Activated CD4-positive, alpha-beta memory T cell treated with anti-CD3 and anti-CD28 coated beads for 36 hours (primary cell): ENCODE measurements around the gene GBP7. TPM values are rescaled to one million over a fixed set of nuclear protein-coding genes. Genes with fewer than 3 reads are reported as not detected.
A peak's percentile ranks its signal among the peaks of the same experiment; 100 is the strongest.
"Not testable (repeated sequence)": the region's sequence is repeated elsewhere in the genome, so short reads cannot be mapped to it uniquely, and the experiment has no call there.

Experiments
- CTCF ChIA-PET: fragments of 350-600 bp; sonication (Branson Sonifier 250); formaldehyde crosslinking; loops from one replicate; lab custom pipeline; 2021; ENCODE audit warnings: antibody characterized with exemption, inconsistent platforms; lab: Charles Lee
- POLR2A ChIA-PET: fragments of 350-600 bp; sonication (Branson Sonifier 250); formaldehyde crosslinking; loops from one replicate; lab custom pipeline; 2021; ENCODE audit warnings: antibody characterized with exemption; lab: Charles Lee
- DNase-seq: peaks from one replicate; pipeline ENCODE4 v3.0.0-alpha.2; 2020
- H3K27ac Mint-ChIP-seq: one replicate; pipeline ENCODE4 v1.8.0; 2021; ENCODE audit warnings: mixed read lengths
- H3K27me3 Mint-ChIP-seq: one replicate; pipeline ENCODE4 v1.8.0; 2021; ENCODE audit warnings: mixed read lengths
- H3K36me3 Mint-ChIP-seq: one replicate; pipeline ENCODE4 v1.8.0; 2021; ENCODE audit warnings: mixed read lengths
- H3K4me1 Mint-ChIP-seq: one replicate; pipeline ENCODE4 v1.8.0; 2021; ENCODE audit warnings: low read depth, mixed read lengths
- H3K4me3 Mint-ChIP-seq: one replicate; pipeline ENCODE4 v1.8.0; 2021; ENCODE audit warnings: mild to moderate bottlenecking, mixed read lengths
- H3K9me3 Mint-ChIP-seq: one replicate; pipeline ENCODE4 v1.8.0; 2021; ENCODE audit warnings: mixed read lengths
- intact Hi-C: fragments of 100-400 bp; cut with micrococcal nuclease; formaldehyde crosslinking; loops from one replicate; pipeline ENCODE4 v1.15.1; 2023
- total RNA-seq, 2 experiments: library from RNA; stranded (reverse); gene quantifications; one replicate each; pipeline ENCODE4 v1.2.3, GENCODE V29; 2021

The GBP7 gene
- not detected for total RNA-seq

- Mint-ChIP-seq H3K4me1 (peaks cover 14% of the 10 kb centered on the region), H3K27ac (no peak within 1 kb of the TSS), H3K36me3 (no peaks in the 10 kb centered on the region), H3K27me3 (no peaks in the 10 kb centered on the region), H3K9me3 (no peaks in the 10 kb centered on the region), H3K4me3 (no peak within 1 kb of the TSS)
- intact Hi-C loops, result no loop called here
- no peak for DNase-seq
- CTCF ChIA-PET, result no interaction called here
- POLR2A ChIA-PET, result no interaction called here
Observed at GRCh38 chr1:89175601-89176256, at the start of gene GBP7. Gene GBP7 (minus strand): TSS chr1:89176003. CDS start chr1:89171935, 4,068 bp downstream.

DNA sequence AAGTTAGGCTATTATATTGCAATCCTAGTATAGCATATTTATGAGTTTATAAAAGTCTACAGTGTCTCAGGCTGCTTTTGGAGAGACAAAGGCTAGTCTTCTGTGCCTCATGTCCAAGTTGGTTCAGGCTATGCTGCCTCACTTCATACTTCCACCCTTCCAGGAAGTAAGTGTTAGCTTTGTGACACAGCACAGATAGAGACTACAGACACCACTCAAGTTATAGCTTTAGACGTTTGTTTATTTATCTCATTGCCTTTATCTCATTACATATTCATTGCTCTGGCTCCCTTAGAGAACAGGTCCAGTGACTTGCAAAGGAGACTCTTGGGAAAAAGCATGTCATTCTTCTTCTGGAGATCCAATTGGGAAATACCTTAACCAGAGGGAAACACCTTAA is 45.5 kb upstream of the GBP7 start:
- Mint-ChIP-seq H3K36me3 (peaks cover 17% of the 10 kb centered on the region), H3K9me3 (peaks cover 21% of the 10 kb centered on the region), H3K27me3 (no peaks in the 10 kb centered on the region), H3K4me3 (no peak overlapping the region), H3K27ac (no peak overlapping the region), H3K4me1 (no peaks in the 10 kb centered on the region)
- no peak for DNase-seq
- ChIA-PET CTCF (no interaction called here), POLR2A (no interaction called here)
- intact Hi-C loops, result no loop called here

DNA sequence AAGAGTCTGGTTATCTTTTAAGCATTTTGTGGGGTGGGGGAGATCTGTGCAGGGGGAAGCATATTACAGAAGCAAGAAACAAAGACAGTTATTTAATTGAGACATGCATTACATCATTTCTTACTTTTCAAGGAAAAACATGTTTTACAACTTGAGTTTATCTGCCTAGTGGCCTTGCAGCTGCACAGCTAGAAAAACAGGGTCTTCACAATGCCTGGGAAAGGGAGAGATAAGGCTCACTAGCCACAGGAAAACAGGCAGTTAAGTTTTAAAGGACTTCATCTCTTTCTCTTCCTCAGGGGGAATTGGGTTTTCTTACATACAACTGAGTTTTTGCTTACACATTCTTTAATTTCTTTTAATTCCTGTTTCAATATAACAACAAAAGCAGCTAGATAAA is 44.0 kb upstream of the GBP7 start:
- H3K4me3 Mint-ChIP-seq, intact Hi-C loops, H3K4me1 Mint-ChIP-seq, H3K27ac Mint-ChIP-seq, POLR2A ChIA-PET, H3K27me3 Mint-ChIP-seq, H3K9me3 Mint-ChIP-seq, DNase-seq, CTCF ChIA-PET: not testable (repeated sequence)
- H3K36me3 Mint-ChIP-seq, result peaks cover 12% of the 10 kb centered on the region

GRCh38 chr1:89218941-89219340 is 43.1 kb upstream of the GBP7 start:
- H3K27ac Mint-ChIP-seq, DNase-seq, H3K4me3 Mint-ChIP-seq, H3K9me3 Mint-ChIP-seq, H3K4me1 Mint-ChIP-seq, H3K27me3 Mint-ChIP-seq, POLR2A ChIA-PET, CTCF ChIA-PET, intact Hi-C loops: not testable (repeated sequence)
- peaks cover 12% of the 10 kb centered on the region for H3K36me3 Mint-ChIP-seq

DNA sequence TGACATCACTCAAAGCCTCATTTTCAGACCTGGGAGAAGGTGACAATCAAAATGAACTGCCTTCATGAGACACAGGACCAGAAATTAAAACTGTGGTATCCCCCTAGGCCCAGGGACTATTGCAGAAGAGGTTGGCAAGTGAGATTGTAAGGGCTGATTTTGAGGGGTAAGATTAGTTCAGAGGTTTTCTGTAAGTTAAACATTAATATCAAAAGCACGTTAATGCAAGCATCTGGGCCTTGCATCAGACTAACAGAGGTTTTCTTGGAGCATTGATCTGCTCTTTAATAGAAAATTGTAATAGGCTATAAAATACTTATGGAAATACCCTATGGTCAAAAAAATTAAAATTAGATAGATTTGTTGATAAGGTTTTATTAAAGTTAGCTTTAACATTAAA is 37.5 kb upstream of the GBP7 start:
- Mint-ChIP-seq H3K27me3 (no peaks in the 10 kb centered on the region), H3K4me3 (no peak overlapping the region), H3K27ac (no peak overlapping the region), H3K9me3 (peaks cover 21% of the 10 kb centered on the region), H3K36me3 (peaks cover 11% of the 10 kb centered on the region), H3K4me1 (no peaks in the 10 kb centered on the region)
- ChIA-PET POLR2A (no interaction called here), CTCF (no interaction called here)
- intact Hi-C loops, result no loop called here
- DNase-seq, result no peak

GRCh38 chr1:89211035-89211634 is 35.3 kb upstream of the GBP7 start:
- no peak for DNase-seq
- POLR2A ChIA-PET, result no interaction called here
- H3K9me3 Mint-ChIP-seq, result peaks cover 21% of the 10 kb centered on the region
- intact Hi-C loops, result no loop called here
- H3K4me1 Mint-ChIP-seq, result no peaks in the 10 kb centered on the region
- CTCF ChIA-PET, result no interaction called here
- no peaks in the 10 kb centered on the region for H3K27me3 Mint-ChIP-seq
- peaks cover 7% of the 10 kb centered on the region for H3K36me3 Mint-ChIP-seq
- no peak overlapping the region for H3K27ac Mint-ChIP-seq
- no peak overlapping the region for H3K4me3 Mint-ChIP-seq

DNA sequence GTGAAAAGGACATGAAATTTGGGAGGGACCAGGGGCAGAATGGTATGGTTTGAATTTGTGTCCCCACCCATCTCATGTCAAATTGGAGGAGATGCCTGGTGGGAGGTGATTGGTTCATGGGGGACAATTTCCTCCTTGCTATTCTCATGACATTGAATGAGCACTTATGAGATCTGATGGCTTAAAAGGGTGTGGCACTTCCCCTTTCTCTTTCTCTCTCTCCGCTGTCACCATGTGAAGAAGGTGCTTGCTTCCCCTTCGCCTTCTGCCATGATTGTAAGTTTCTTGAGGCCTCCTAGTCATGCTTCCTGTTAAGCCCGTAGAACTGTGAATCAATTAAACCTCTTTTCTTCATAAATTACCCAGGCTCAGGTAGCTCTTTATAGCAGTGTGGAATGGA is 30.6 kb upstream of the GBP7 start:
- POLR2A ChIA-PET, result no interaction called here
- CTCF ChIA-PET, result no interaction called here
- no peak overlapping the region for H3K4me3 Mint-ChIP-seq
- no peaks in the 10 kb centered on the region for H3K27me3 Mint-ChIP-seq
- H3K36me3 Mint-ChIP-seq, result peaks cover 24% of the 10 kb centered on the region
- H3K27ac Mint-ChIP-seq, result no peak overlapping the region
- DNase-seq, result no peak
- H3K4me1 Mint-ChIP-seq, result peaks cover 19% of the 10 kb centered on the region
- intact Hi-C loops, result no loop called here
- H3K9me3 Mint-ChIP-seq, result peaks cover 38% of the 10 kb centered on the region

- ChIA-PET POLR2A (no interaction called here), CTCF (no interaction called here)
- Mint-ChIP-seq H3K27ac (no peak overlapping the region), H3K4me3 (no peak overlapping the region), H3K9me3 (peaks cover 22% of the 10 kb centered on the region), H3K36me3 (peaks cover 22% of the 10 kb centered on the region), H3K27me3 (no peaks in the 10 kb centered on the region), H3K4me1 (peaks cover 40% of the 10 kb centered on the region)
- no peak for DNase-seq
- intact Hi-C loops, result no loop called here
Observed at GRCh38 chr1:89203166-89203565, 27.4 kb upstream of the GBP7 start.

GRCh38 chr1:89201106-89201794 is 25.4 kb upstream of the GBP7 start:
- Mint-ChIP-seq H3K9me3 (peaks cover 18% of the 10 kb centered on the region), H3K4me1 (peaks cover 55% of the 10 kb centered on the region), H3K27ac (peak overlapping the region; percentile 76), H3K4me3 (no peak overlapping the region), H3K27me3 (no peaks in the 10 kb centered on the region), H3K36me3 (peaks cover 26% of the 10 kb centered on the region)
- ChIA-PET POLR2A (no interaction called here), CTCF (no interaction called here)
- intact Hi-C loops, result loop anchor here (2.0 kb wide), 1 partner anchor 250 kb away; no protein-coding TSS in a partner anchor
- DNase-seq, result no peak

GRCh38 chr1:89200663-89201062 is 24.9 kb upstream of the GBP7 start:
- H3K4me1 Mint-ChIP-seq, result peaks cover 61% of the 10 kb centered on the region
- intact Hi-C loops, result loop anchor here (2.0 kb wide), 1 partner anchor 250 kb away; no protein-coding TSS in a partner anchor
- no peaks in the 10 kb centered on the region for H3K27me3 Mint-ChIP-seq
- DNase-seq, result no peak
- peak overlapping the region; percentile 14 for H3K4me3 Mint-ChIP-seq
- H3K9me3 Mint-ChIP-seq, result peaks cover 18% of the 10 kb centered on the region
- H3K27ac Mint-ChIP-seq, result peak overlapping the region; percentile 76
- H3K36me3 Mint-ChIP-seq, result peaks cover 25% of the 10 kb centered on the region
- ChIA-PET POLR2A (interaction anchor here (1.2 to 3.1 kb wide), 3 partner anchors 70 to 75 kb away, joined by 4 to 38 read pairs (median 5); partner anchors contain the start of genes GBP2 and GBP5), CTCF (interaction anchor here (0.7 to 2.1 kb wide), 2 partner anchors 161 to 200 kb away, joined by 3 to 12 read pairs; no protein-coding TSS in a partner anchor)

DNA sequence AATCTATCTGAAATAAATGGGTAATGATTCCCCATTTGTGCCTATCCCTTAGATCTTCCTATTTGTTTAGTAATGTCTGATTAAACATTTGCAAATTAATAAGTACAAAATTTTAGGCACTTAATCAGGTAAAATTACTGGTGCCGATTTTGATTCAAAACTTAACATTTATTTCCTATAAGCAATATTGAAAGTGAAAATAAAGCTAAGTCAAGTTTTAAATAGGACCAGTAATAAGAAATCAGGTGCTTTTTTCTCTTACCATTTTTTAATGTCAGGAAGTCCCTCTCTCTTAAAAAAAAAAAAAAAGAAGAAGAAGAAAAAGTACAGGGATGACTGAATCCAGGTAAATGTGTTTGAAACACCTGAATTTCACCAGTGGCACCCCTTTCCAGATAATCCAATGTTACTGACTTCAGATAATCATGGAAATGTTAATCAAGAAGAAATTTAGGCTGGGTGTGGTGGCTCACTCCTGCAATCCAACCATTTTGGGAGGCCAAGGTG is 23.8 kb upstream of the GBP7 start:
- Mint-ChIP-seq H3K27ac (peak overlapping the region; percentile 90), H3K36me3 (peaks cover 25% of the 10 kb centered on the region), H3K27me3 (no peaks in the 10 kb centered on the region), H3K4me1 (peaks cover 71% of the 10 kb centered on the region), H3K9me3 (peaks cover 7% of the 10 kb centered on the region), H3K4me3 (peak overlapping the region; percentile 88)
- ChIA-PET CTCF (interaction anchor here (0.7 to 2.1 kb wide), 5 partner anchors 77 to 199 kb away, joined by 3 to 12 read pairs (median 3); no protein-coding TSS in a partner anchor), POLR2A (interaction anchor here (1.2 to 3.1 kb wide), 8 partner anchors 71 to 158 kb away, joined by 3 to 38 read pairs (median 6); partner anchors contain the start of genes GBP2 and GBP5)
- no peak for DNase-seq
- intact Hi-C loops, result loop anchor here (1.0 to 5.0 kb wide), 11 partner anchors 28 to 408 kb away; partner anchors contain the start of genes GBP2, GBP3 and GTF2B
